IMR-90 (cell line): ENCODE measurements around the gene ATRNL1. TPM values are rescaled to one million over a fixed set of nuclear protein-coding genes. Genes with fewer than 3 reads are reported as not detected.

Experiments used
- ATAC-seq: fragments of 200-7000 bp; cut with Tn5 transposase; 2 replicates; pipeline ENCODE4 v1.9.1; 2020; ENCODE audit warnings: low read depth, mild to moderate bottlenecking, moderate library complexity
- BruUV-seq: library from RNA; stranded (reverse); fragments of 400-500 nt; replicated peaks from 2 replicates; lab custom pipeline; 2021; lab: Mats Ljungman, UMichigan
- CTCF ChIA-PET: fragments of 300-600 bp; formaldehyde crosslinking; extraction: SDS; loops from one replicate; lab custom pipeline; 2021; ENCODE audit warnings: antibody characterized with exemption; lab: Yijun Ruan, JAX
- POLR2A ChIA-PET: fragments of 300-600 bp; sonication (Branson Sonifier 250); formaldehyde crosslinking; loops from one replicate; lab custom pipeline; 2022; ENCODE audit warnings: antibody characterized with exemption; ENCODE audit not compliant: unreplicated experiment; lab: Charles Lee
- DNase-seq: peaks from one replicate; pipeline ENCODE4 v3.0.0; 2013
- H2AFZ ChIP-seq: replicated peaks from 2 replicates; pipeline ENCODE3; 2013; ENCODE audit warnings: low read length, mild to moderate bottlenecking; ENCODE audit not compliant: poor library complexity
- H2AK5ac ChIP-seq: 2 replicates; pipeline ENCODE4 v1.6.1; 2013; ENCODE audit warnings: low read depth, low read length, inconsistent platforms
- H2AK9ac ChIP-seq: replicated peaks from 2 replicates; pipeline ENCODE3; 2013; ENCODE audit warnings: mild to moderate bottlenecking, low read depth, low read length, moderate library complexity; ENCODE audit not compliant: poor library complexity
- H2BK120ac ChIP-seq: 2 replicates; pipeline ENCODE4 v1.6.1; 2013; ENCODE audit warnings: low read depth, low read length, inconsistent platforms
- H2BK15ac ChIP-seq: 3 replicates; pipeline ENCODE4 v1.6.1; 2013; ENCODE audit warnings: low read depth, low read length, inconsistent platforms
- H2BK20ac ChIP-seq: 2 replicates; pipeline ENCODE4 v1.6.1; 2013; ENCODE audit warnings: low read depth, mild to moderate bottlenecking, inconsistent platforms, low read length, moderate library complexity
- H2BK5ac ChIP-seq: 2 replicates; pipeline ENCODE4 v1.6.1; 2013; ENCODE audit warnings: mild to moderate bottlenecking, low read depth, low read length, inconsistent platforms; ENCODE audit not compliant: poor library complexity, severe bottlenecking
- H3K14ac ChIP-seq: replicated peaks from 2 replicates; pipeline ENCODE4 v1.6.1; 2013; ENCODE audit warnings: low read depth, low read length, inconsistent platforms
- H3K18ac ChIP-seq: 2 replicates; pipeline ENCODE4 v1.6.1; 2013; ENCODE audit warnings: low read depth, low read length, control low read depth
- H3K23ac ChIP-seq: 2 replicates; pipeline ENCODE4 v1.6.1; 2013; ENCODE audit warnings: low read depth, low read length, inconsistent platforms
- H3K27ac ChIP-seq: 2 replicates; pipeline ENCODE4 v1.5.1; 2013; ENCODE audit warnings: mild to moderate bottlenecking, control low read depth, low read length; ENCODE audit not compliant: insufficient read depth
- H3K27me3 ChIP-seq: 2 replicates; pipeline ENCODE4 v1.6.1; 2013; ENCODE audit warnings: low read length; ENCODE audit not compliant: control insufficient read depth, insufficient read depth
- H3K36me3 ChIP-seq: 2 replicates; pipeline ENCODE4 v1.6.1; 2013; ENCODE audit warnings: low read length, mixed read lengths; ENCODE audit not compliant: control insufficient read depth, insufficient read depth
- H3K4ac ChIP-seq: 2 replicates; pipeline ENCODE4 v1.6.1; 2013; ENCODE audit warnings: low read depth, low read length, inconsistent platforms
- H3K4me1 ChIP-seq: 2 replicates; pipeline ENCODE4 v1.6.1; 2013; ENCODE audit warnings: low read length, mixed read lengths; ENCODE audit not compliant: control insufficient read depth, insufficient read depth
- H3K4me2 ChIP-seq: 2 replicates; pipeline ENCODE4 v1.6.1; 2013; ENCODE audit warnings: low read depth, mild to moderate bottlenecking, control low read depth, low read length, moderate library complexity
- H3K4me3 ChIP-seq: 2 replicates; pipeline ENCODE4 v1.5.1; 2013; ENCODE audit warnings: low read depth, mild to moderate bottlenecking, control low read depth, low read length, moderate library complexity; ENCODE audit not compliant: insufficient read depth
- H3K56ac ChIP-seq: 2 replicates; pipeline ENCODE4 v1.6.1; 2013; ENCODE audit warnings: low read length, inconsistent platforms; ENCODE audit not compliant: insufficient read depth; ENCODE audit errors: extremely low read depth
- H3K79me1 ChIP-seq, 2 experiments: 2 replicates each; pipeline ENCODE4 v1.6.1; 2013; ENCODE audit warnings: low read length in 2 of 2, inconsistent platforms in 1 of 2, low read depth in 1 of 2
- H3K9ac ChIP-seq: 2 replicates; pipeline ENCODE4 v1.6.1; 2013; ENCODE audit warnings: low read depth, low read length, control low read depth
- H3K9me1 ChIP-seq: 2 replicates; pipeline ENCODE4 v1.6.1; 2013; ENCODE audit warnings: low read length, inconsistent platforms; ENCODE audit not compliant: insufficient read depth
- H3K9me3 ChIP-seq: 2 replicates; pipeline ENCODE4 v1.6.1; 2013; ENCODE audit warnings: low read length; ENCODE audit not compliant: control insufficient read depth, insufficient read depth
- H4K20me1 ChIP-seq: 2 replicates; pipeline ENCODE4 v1.6.1; 2013; ENCODE audit warnings: low read length, inconsistent platforms; ENCODE audit not compliant: insufficient read depth
- H4K5ac ChIP-seq: 2 replicates; pipeline ENCODE4 v1.6.1; 2013; ENCODE audit warnings: mild to moderate bottlenecking, low read depth, low read length, control low read depth
- H4K8ac ChIP-seq, 2 experiments: 2 replicates each; pipeline ENCODE4 v1.6.1; 2013; ENCODE audit warnings: low read depth in 2 of 2, low read length in 2 of 2, control low read depth in 1 of 2, inconsistent platforms in 1 of 2
- H4K91ac ChIP-seq: 2 replicates; pipeline ENCODE4 v1.6.1; 2013; ENCODE audit warnings: low read depth, low read length, inconsistent platforms; ENCODE audit not compliant: insufficient read depth
- BHLHE40 ChIP-seq: fragments of 150-350 bp; IDR thresholded peaks from 2 replicates; pipeline ENCODE4 v1.6.1; 2016; ENCODE audit warnings: mild to moderate bottlenecking, low read depth, low read length
- CHD1 ChIP-seq: IDR thresholded peaks from 2 replicates; pipeline ENCODE4 v1.6.1; 2012; ENCODE audit warnings: low read depth, low read length, improper control_type of control experiment
- FOS ChIP-seq: fragments of 150-350 bp; IDR thresholded peaks from 2 replicates; pipeline ENCODE4 v1.6.1; 2016; ENCODE audit warnings: low read depth, low read length
- MAFK ChIP-seq: IDR thresholded peaks from 2 replicates; pipeline ENCODE4 v1.6.1; 2012; ENCODE audit warnings: low read depth, low read length, improper control_type of control experiment
- MXI1 ChIP-seq: IDR thresholded peaks from 2 replicates; pipeline ENCODE4 v1.6.1; 2012; ENCODE audit warnings: low read depth, mild to moderate bottlenecking, low read length, moderate library complexity, borderline replicate concordance
- NFE2L2 ChIP-seq: fragments of 150-350 bp; IDR thresholded peaks from 2 replicates; pipeline ENCODE4 v1.6.1; 2016; ENCODE audit warnings: low read depth, mild to moderate bottlenecking, low read length
- POLR2A ChIP-seq: IDR thresholded peaks from 2 replicates; pipeline ENCODE4 v1.6.1; 2012; ENCODE audit warnings: mild to moderate bottlenecking, low read depth, low read length
- RAD21 ChIP-seq: IDR thresholded peaks from 2 replicates; pipeline ENCODE4 v1.6.1; 2012; ENCODE audit warnings: low read length, improper control_type of control experiment
- RCOR1 ChIP-seq: IDR thresholded peaks from 2 replicates; pipeline ENCODE4 v1.6.1; 2012; ENCODE audit warnings: mild to moderate bottlenecking, low read length, improper control_type of control experiment; ENCODE audit not compliant: insufficient replicate concordance
- RFX5 ChIP-seq: IDR thresholded peaks from 2 replicates; pipeline ENCODE4 v1.8.0; 2012; ENCODE audit warnings: low read depth, mild to moderate bottlenecking, low read length, moderate library complexity
- USF2 ChIP-seq: fragments of 150-350 bp; IDR thresholded peaks from 2 replicates; pipeline ENCODE4 v1.6.1; 2017; ENCODE audit warnings: mild to moderate bottlenecking, antibody characterized with exemption, low read length, low read depth
- WGBS, 2 experiments: methylation state at CpG; one replicate each; pipeline versions ENCODE4 v1.1.5 to v1.1.7; 2013; ENCODE audit warnings: missing lambda C conversion rate in 2 of 2; ENCODE audit not compliant: insufficient read length in 1 of 2; ENCODE audit errors: extremely low coverage in 2 of 2; 5-methylcytosine and 5-hydroxymethylcytosine counted together
- dilution Hi-C: fragments of 300-500 bp; cut with HindIII; formaldehyde crosslinking; loops from one replicate; pipeline ENCODE4 v1.14.3; 2018; ENCODE audit warnings: low sequenced_read_pairs; ENCODE audit not compliant: unreplicated experiment
- in situ Hi-C: fragments of 300-500 bp; cut with MboI; formaldehyde crosslinking; loops from 3 replicates; pipeline ENCODE4 v1.14.3; 2019; ENCODE audit warnings: low sequenced_read_pairs, inconsistent platforms, mixed read lengths
- intact Hi-C: fragments of 100-400 bp; cut with micrococcal nuclease; formaldehyde crosslinking; loops from 2 replicates; pipeline ENCODE4 v1.10.0; 2022
- polyA plus RNA-seq, 3 experiments: library from polyadenylated mRNA; depleted of rRNA; stranded (reverse); fragments of >200 nt; gene quantifications; 2 replicates each; pipeline ENCODE4 v1.2.3, GENCODE V29; 2012; ENCODE audit warnings: low replicate concordance in 1 of 3
- total RNA-seq: library from RNA; depleted of rRNA; stranded (reverse); fragments of >200 nt; gene quantifications from 2 replicates; pipeline ENCODE4 v1.2.3, GENCODE V29; 2012
- TF ChIP-seq, protein P1 (sequence below): fragments of 150-350 bp; IDR thresholded peaks from 2 replicates; pipeline ENCODE4 v1.6.1; 2016; ENCODE audit warnings: low read depth, mild to moderate bottlenecking, low read length, moderate library complexity, borderline replicate concordance
- TF ChIP-seq, protein P2 (sequence below): conservative IDR thresholded peaks from 2 replicates; pipeline ENCODE4 v1.5.1; 2012; ENCODE audit warnings: mild to moderate bottlenecking, low read depth, low read length, improper control_type of control experiment

ATRNL1 gene
- total and polyA plus RNA-seq, 2 of the 4 experiments (the other 2 are of a cell fraction) = 0.18 to 0.19 TPM

GRCh38 chr10:115982076-115982475, 888.9 kb downstream of the ATRNL1 start:
- no peak overlapping the region for H3K27ac ChIP-seq
- intact Hi-C loops = no loop called here
- BruUV-seq = no TSS peak
- no peaks in the 10 kb centered on the region for H3K9me1 ChIP-seq
- peaks cover 2% of the 10 kb centered on the region; the same call in 1 of the 2 replicates for H3K4me1 ChIP-seq
- no peak overlapping the region for H2BK20ac ChIP-seq
- H3K9ac ChIP-seq = no peak overlapping the region
- dilution Hi-C loops = no loop called here
- H4K8ac ChIP-seq = no peak overlapping the region
- 90% methylated on average over 4 of the region's 6 CpGs; no CpG with 5 or more reads in 1 of the 2 experiments for WGBS, 2 experiments
- H3K23ac ChIP-seq = no peak overlapping the region
- POLR2A ChIA-PET = no interaction called here
- no peaks in the 10 kb centered on the region for H4K20me1 ChIP-seq
- no peak overlapping the region for H3K56ac ChIP-seq
- no peak overlapping the region for H3K4me2 ChIP-seq
- H3K36me3 ChIP-seq = no peaks in the 10 kb centered on the region
- no peak overlapping the region for H2AK5ac ChIP-seq
- H2AFZ ChIP-seq = no peak overlapping the region
- H2BK120ac ChIP-seq = no peak overlapping the region
- in situ Hi-C loops = no loop called here
- no peak overlapping the region for H3K4ac ChIP-seq
- H3K9me3 ChIP-seq = no peaks in the 10 kb centered on the region
- no peak for ATAC-seq
- TF ChIP-seq FOS (no peak), RFX5 (no peak), POLR2A (no peak), NFE2L2 (no peak), CHD1 (no peak), BHLHE40 (no peak), MAFK (no peak), RCOR1 (no peak), USF2 (no peak), MXI1 (no peak), RAD21 (no peak)
- TF ChIP-seq, protein P1, sequence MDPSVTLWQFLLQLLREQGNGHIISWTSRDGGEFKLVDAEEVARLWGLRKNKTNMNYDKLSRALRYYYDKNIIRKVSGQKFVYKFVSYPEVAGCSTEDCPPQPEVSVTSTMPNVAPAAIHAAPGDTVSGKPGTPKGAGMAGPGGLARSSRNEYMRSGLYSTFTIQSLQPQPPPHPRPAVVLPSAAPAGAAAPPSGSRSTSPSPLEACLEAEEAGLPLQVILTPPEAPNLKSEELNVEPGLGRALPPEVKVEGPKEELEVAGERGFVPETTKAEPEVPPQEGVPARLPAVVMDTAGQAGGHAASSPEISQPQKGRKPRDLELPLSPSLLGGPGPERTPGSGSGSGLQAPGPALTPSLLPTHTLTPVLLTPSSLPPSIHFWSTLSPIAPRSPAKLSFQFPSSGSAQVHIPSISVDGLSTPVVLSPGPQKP = no peak
- TF ChIP-seq, protein P2, sequence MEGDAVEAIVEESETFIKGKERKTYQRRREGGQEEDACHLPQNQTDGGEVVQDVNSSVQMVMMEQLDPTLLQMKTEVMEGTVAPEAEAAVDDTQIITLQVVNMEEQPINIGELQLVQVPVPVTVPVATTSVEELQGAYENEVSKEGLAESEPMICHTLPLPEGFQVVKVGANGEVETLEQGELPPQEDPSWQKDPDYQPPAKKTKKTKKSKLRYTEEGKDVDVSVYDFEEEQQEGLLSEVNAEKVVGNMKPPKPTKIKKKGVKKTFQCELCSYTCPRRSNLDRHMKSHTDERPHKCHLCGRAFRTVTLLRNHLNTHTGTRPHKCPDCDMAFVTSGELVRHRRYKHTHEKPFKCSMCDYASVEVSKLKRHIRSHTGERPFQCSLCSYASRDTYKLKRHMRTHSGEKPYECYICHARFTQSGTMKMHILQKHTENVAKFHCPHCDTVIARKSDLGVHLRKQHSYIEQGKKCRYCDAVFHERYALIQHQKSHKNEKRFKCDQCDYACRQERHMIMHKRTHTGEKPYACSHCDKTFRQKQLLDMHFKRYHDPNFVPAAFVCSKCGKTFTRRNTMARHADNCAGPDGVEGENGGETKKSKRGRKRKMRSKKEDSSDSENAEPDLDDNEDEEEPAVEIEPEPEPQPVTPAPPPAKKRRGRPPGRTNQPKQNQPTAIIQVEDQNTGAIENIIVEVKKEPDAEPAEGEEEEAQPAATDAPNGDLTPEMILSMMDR = no peak
- H4K91ac ChIP-seq = no peak overlapping the region
- H2AK9ac ChIP-seq = no peak overlapping the region
- no peak overlapping the region for H2BK5ac ChIP-seq
- DNase-seq = no peak
- H3K4me3 ChIP-seq = no peak overlapping the region
- CTCF ChIA-PET = no interaction called here
- no peak overlapping the region for H4K5ac ChIP-seq
- H3K18ac ChIP-seq = no peak overlapping the region
- H3K27me3 ChIP-seq = peaks cover 3% of the 10 kb centered on the region
- H2BK15ac ChIP-seq = no peak overlapping the region
- no peak overlapping the region for H3K14ac ChIP-seq
- H3K79me1 ChIP-seq = no peaks in the 10 kb centered on the region
